GM23338 (cell line): ENCODE results near the gene RNF212B. TPM values are rescaled to one million over a fixed set of nuclear protein-coding genes. Genes with fewer than 3 reads are reported as not detected.
A peak's percentile ranks its signal among the peaks of the same experiment; 100 is the strongest.

Experiments
- ATAC-seq: fragments of 200-7000 bp; cut with Tn5 transposase; 3 replicates; pipeline ENCODE4 v1.9.1; 2020
- DNase-seq: peaks from one replicate; pipeline ENCODE4 v3.0.0-alpha.2; 2015; ENCODE audit warnings: low spot score
- H2AFZ ChIP-seq: fragments of 200-600 bp; sonication (generic); 2 replicates; pipeline ENCODE4 v1.8.0; 2016; ENCODE audit warnings: antibody characterized with exemption, mild to moderate bottlenecking, moderate library complexity
- H3F3A ChIP-seq: fragments of 200-600 bp; sonication (generic); replicated peaks from 2 replicates; pipeline ENCODE4 v1.8.0; 2017; ENCODE audit warnings: antibody characterized with exemption, mixed run types, low read depth
- H3K27ac ChIP-seq: fragments of 200-600 bp; sonication (generic); 2 replicates; pipeline ENCODE4 v1.6.1; 2016; ENCODE audit warnings: low read depth
- H3K27me3 ChIP-seq: fragments of 200-600 bp; sonication (generic); 2 replicates; pipeline ENCODE4 v1.8.0; 2016; ENCODE audit warnings: mild to moderate bottlenecking, mixed run types, moderate library complexity; ENCODE audit not compliant: insufficient read depth
- H3K36me3 ChIP-seq: fragments of 200-600 bp; sonication (generic); 2 replicates; pipeline ENCODE4 v1.8.0; 2016; ENCODE audit warnings: mild to moderate bottlenecking; ENCODE audit not compliant: insufficient read depth
- H3K4me1 ChIP-seq: fragments of 200-600 bp; sonication (generic); 2 replicates; pipeline ENCODE4 v1.8.0; 2016; ENCODE audit warnings: mild to moderate bottlenecking, moderate library complexity; ENCODE audit not compliant: insufficient read depth
- H3K4me2 ChIP-seq: fragments of 200-600 bp; sonication (generic); 2 replicates; pipeline ENCODE4 v1.7.1; 2017; ENCODE audit warnings: mixed run types
- H3K4me3 ChIP-seq: fragments of 200-600 bp; sonication (generic); 2 replicates; pipeline ENCODE4 v1.6.1; 2016; ENCODE audit warnings: mixed run types
- H3K79me2 ChIP-seq: fragments of 200-600 bp; sonication (generic); replicated peaks from 2 replicates; pipeline ENCODE4 v1.8.0; 2017; ENCODE audit warnings: mild to moderate bottlenecking; ENCODE audit not compliant: insufficient read depth
- H3K9me2 ChIP-seq: fragments of 200-600 bp; sonication (generic); 2 replicates; pipeline ENCODE4 v1.8.0; 2017; ENCODE audit not compliant: insufficient read depth
- H4K20me1 ChIP-seq: fragments of 200-600 bp; sonication (generic); replicated peaks from 2 replicates; pipeline ENCODE4 v1.8.0; 2017; ENCODE audit warnings: mild to moderate bottlenecking; ENCODE audit not compliant: insufficient read depth
- H3K27ac Mint-ChIP-seq: 2 replicates; pipeline ENCODE4 v1.8.0; 2020; ENCODE audit warnings: inconsistent platforms, mild to moderate bottlenecking, moderate library complexity, mixed read lengths
- H3K27me3 Mint-ChIP-seq: 3 replicates; pipeline ENCODE4 v1.8.0; 2022; ENCODE audit warnings: low read depth, mild to moderate bottlenecking, moderate library complexity, mixed read lengths, inconsistent platforms; ENCODE audit not compliant: insufficient read depth, poor library complexity
- H3K36me3 Mint-ChIP-seq: 3 replicates; pipeline ENCODE4 v1.8.0; 2021; ENCODE audit warnings: low read depth, mild to moderate bottlenecking, inconsistent platforms, moderate library complexity, mixed read lengths
- H3K4me1 Mint-ChIP-seq: 3 replicates; pipeline ENCODE4 v1.8.0; 2020; ENCODE audit warnings: mild to moderate bottlenecking, inconsistent platforms, mixed read lengths
- H3K4me3 Mint-ChIP-seq: 3 replicates; pipeline ENCODE4 v1.8.0; 2021; ENCODE audit warnings: moderate library complexity, mild to moderate bottlenecking, inconsistent platforms, mixed read lengths
- H3K9me3 Mint-ChIP-seq: 3 replicates; pipeline ENCODE4 v1.8.0; 2020; ENCODE audit warnings: moderate library complexity, mild to moderate bottlenecking, inconsistent platforms, mixed read lengths
- CREB1 ChIP-seq: fragments of 250-450 bp; sonication (Bioruptor Pico); IDR thresholded peaks from 2 replicates; pipeline ENCODE4 v1.5.0; 2020; ENCODE audit warnings: low read depth, mild to moderate bottlenecking, moderate library complexity
- EZH2 ChIP-seq: fragments of 200-600 bp; sonication (generic); IDR thresholded peaks from one replicate; pipeline ENCODE4 v1.8.0; 2017; ENCODE audit warnings: antibody characterized with exemption, mild to moderate bottlenecking, low read depth; ENCODE audit not compliant: unreplicated experiment
- EZH2phosphoT487 ChIP-seq: fragments of 200-600 bp; sonication (generic); IDR thresholded peaks from one replicate; pipeline ENCODE4 v1.8.1; 2018; ENCODE audit warnings: antibody characterized with exemption; ENCODE audit not compliant: unreplicated experiment
- JUNB ChIP-seq: IDR thresholded peaks from one replicate; pipeline ENCODE4 v1.6.1; 2016; ENCODE audit warnings: antibody characterized with exemption; ENCODE audit not compliant: unreplicated experiment
- NANOG ChIP-seq: IDR thresholded peaks from 2 replicates; pipeline ENCODE4 v1.6.1; 2016; ENCODE audit warnings: antibody characterized with exemption, borderline replicate concordance
- ZNF114 ChIP-seq: fragments of 250-450 bp; sonication (Bioruptor Pico); IDR thresholded peaks from 2 replicates; pipeline ENCODE4 v1.5.0; 2020; ENCODE audit warnings: mild to moderate bottlenecking, moderate library complexity
- ZNF331 ChIP-seq: fragments of 250-450 bp; sonication (Bioruptor Pico); IDR thresholded peaks from 2 replicates; pipeline ENCODE4 v1.5.0; 2020; ENCODE audit warnings: low read depth, mild to moderate bottlenecking, moderate library complexity
- polyA plus RNA-seq: library from polyadenylated mRNA; unstranded; fragments of >200 nt; fragmentation: Nextera tagmentation; extraction: Ambion mirVana; gene quantifications from 2 replicates; pipeline ENCODE4 v1.2.1, GENCODE V29; 2016
- total RNA-seq: library from RNA; depleted of rRNA; stranded (reverse); fragments of >200 nt; shearing (Covaris generic); gene quantifications from 2 replicates; pipeline ENCODE4 v1.2.3, GENCODE V29; 2014
- TF ChIP-seq, protein P1 (sequence below): fragments of 250-450 bp; sonication (Bioruptor Pico); IDR thresholded peaks from 2 replicates; pipeline ENCODE4 v1.5.0; 2020; ENCODE audit warnings: mild to moderate bottlenecking, moderate library complexity
- TF ChIP-seq, protein P2 (sequence below), 2 experiments: fragments of 200-600 bp in 1 of 2; sonication (generic) in 1 of 2; conservative IDR thresholded peaks; 2 replicates each; pipeline versions ENCODE4 v1.5.1 to v1.6.1; 2016 to 2017; ENCODE audit warnings: antibody characterized with exemption in 2 of 2, low read depth in 2 of 2, mild to moderate bottlenecking in 2 of 2, moderate library complexity in 1 of 2
- TF ChIP-seq, protein P3 (sequence below): IDR thresholded peaks from 2 replicates; pipeline ENCODE4 v1.6.1; 2016; ENCODE audit warnings: antibody characterized with exemption
- TF ChIP-seq, protein P4 (sequence below): IDR thresholded peaks from one replicate; pipeline ENCODE4 v1.6.1; 2018; ENCODE audit warnings: antibody characterized with exemption; ENCODE audit not compliant: unreplicated experiment

The RNF212B gene
- total and polyA plus RNA-seq, 2 experiments from 2014 or later, result not detected

DNA sequence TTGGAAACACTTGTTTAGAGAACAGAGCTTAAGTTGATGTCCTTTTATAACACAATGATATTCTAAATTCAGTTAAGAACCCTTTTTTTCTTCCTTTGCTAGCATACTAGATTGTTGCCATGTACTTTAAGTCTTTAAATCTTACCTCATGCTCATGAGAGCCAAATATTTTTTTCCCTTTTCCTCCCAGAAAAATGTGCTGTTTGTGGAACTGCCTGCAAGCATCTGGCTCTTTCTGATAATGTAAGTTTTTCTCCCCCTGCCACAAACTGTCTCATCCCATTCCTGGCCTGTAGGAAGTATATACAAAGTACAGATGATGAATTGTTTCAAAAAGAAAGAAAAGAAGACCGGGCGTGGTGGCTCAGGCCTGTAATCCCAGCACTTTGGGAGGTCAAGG is 5.3 kb downstream of the RNF212B start:
- Mint-ChIP-seq H3K27ac (no peak overlapping the region), H3K9me3 (no peaks in the 10 kb centered on the region), H3K27me3 (peaks cover 1% of the 10 kb centered on the region), H3K4me3 (no peak overlapping the region), H3K4me1 (peaks cover 8% of the 10 kb centered on the region), H3K36me3 (no peaks in the 10 kb centered on the region)
- no peaks in the 10 kb centered on the region for H3F3A ChIP-seq
- ATAC-seq (no peak), DNase-seq (no peak)
- H3K4me3 ChIP-seq, result no peak overlapping the region
- no peak overlapping the region for H3K27ac ChIP-seq
- H3K27me3 ChIP-seq, result no peaks in the 10 kb centered on the region
- 0 out of 2 replicates have a peak overlapping the region, but pooled peaks have one; percentile 70 for H2AFZ ChIP-seq
- no peaks in the 10 kb centered on the region for H3K79me2 ChIP-seq
- H3K9me2 ChIP-seq, result no peaks in the 10 kb centered on the region
- no peak for TF ChIP-seq ZNF331 (CRISPR knock-in tag)
- TF ChIP-seq, protein P1, sequence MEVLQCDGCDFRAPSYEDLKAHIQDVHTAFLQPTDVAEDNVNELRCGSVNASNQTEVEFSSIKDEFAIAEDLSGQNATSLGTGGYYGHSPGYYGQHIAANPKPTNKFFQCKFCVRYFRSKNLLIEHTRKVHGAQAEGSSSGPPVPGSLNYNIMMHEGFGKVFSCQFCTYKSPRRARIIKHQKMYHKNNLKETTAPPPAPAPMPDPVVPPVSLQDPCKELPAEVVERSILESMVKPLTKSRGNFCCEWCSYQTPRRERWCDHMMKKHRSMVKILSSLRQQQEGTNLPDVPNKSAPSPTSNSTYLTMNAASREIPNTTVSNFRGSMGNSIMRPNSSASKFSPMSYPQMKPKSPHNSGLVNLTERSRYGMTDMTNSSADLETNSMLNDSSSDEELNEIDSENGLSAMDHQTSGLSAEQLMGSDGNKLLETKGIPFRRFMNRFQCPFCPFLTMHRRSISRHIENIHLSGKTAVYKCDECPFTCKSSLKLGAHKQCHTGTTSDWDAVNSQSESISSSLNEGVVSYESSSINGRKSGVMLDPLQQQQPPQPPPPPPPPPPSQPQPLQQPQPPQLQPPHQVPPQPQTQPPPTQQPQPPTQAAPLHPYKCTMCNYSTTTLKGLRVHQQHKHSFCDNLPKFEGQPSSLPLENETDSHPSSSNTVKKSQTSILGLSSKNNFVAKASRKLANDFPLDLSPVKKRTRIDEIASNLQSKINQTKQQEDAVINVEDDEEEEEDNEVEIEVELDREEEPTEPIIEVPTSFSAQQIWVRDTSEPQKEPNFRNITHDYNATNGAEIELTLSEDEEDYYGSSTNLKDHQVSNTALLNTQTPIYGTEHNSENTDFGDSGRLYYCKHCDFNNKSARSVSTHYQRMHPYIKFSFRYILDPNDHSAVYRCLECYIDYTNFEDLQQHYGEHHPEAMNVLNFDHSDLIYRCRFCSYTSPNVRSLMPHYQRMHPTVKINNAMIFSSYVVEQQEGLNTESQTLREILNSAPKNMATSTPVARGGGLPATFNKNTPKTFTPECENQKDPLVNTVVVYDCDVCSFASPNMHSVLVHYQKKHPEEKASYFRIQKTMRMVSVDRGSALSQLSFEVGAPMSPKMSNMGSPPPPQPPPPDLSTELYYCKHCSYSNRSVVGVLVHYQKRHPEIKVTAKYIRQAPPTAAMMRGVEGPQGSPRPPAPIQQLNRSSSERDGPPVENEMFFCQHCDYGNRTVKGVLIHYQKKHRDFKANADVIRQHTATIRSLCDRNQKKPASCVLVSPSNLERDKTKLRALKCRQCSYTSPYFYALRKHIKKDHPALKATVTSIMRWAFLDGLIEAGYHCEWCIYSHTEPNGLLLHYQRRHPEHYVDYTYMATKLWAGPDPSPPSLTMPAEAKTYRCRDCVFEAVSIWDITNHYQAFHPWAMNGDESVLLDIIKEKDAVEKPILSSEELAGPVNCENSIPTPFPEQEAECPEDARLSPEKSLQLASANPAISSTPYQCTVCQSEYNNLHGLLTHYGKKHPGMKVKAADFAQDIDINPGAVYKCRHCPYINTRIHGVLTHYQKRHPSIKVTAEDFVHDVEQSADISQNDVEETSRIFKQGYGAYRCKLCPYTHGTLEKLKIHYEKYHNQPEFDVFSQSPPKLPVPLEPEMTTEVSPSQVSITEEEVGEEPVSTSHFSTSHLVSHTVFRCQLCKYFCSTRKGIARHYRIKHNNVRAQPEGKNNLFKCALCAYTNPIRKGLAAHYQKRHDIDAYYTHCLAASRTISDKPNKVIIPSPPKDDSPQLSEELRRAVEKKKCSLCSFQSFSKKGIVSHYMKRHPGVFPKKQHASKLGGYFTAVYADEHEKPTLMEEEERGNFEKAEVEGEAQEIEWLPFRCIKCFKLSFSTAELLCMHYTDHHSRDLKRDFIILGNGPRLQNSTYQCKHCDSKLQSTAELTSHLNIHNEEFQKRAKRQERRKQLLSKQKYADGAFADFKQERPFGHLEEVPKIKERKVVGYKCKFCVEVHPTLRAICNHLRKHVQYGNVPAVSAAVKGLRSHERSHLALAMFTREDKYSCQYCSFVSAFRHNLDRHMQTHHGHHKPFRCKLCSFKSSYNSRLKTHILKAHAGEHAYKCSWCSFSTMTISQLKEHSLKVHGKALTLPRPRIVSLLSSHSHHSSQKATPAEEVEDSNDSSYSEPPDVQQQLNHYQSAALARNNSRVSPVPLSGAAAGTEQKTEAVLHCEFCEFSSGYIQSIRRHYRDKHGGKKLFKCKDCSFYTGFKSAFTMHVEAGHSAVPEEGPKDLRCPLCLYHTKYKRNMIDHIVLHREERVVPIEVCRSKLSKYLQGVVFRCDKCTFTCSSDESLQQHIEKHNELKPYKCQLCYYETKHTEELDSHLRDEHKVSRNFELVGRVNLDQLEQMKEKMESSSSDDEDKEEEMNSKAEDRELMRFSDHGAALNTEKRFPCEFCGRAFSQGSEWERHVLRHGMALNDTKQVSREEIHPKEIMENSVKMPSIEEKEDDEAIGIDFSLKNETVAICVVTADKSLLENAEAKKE, result no peak
- no peak for TF ChIP-seq NANOG
- TF ChIP-seq, protein P2, sequence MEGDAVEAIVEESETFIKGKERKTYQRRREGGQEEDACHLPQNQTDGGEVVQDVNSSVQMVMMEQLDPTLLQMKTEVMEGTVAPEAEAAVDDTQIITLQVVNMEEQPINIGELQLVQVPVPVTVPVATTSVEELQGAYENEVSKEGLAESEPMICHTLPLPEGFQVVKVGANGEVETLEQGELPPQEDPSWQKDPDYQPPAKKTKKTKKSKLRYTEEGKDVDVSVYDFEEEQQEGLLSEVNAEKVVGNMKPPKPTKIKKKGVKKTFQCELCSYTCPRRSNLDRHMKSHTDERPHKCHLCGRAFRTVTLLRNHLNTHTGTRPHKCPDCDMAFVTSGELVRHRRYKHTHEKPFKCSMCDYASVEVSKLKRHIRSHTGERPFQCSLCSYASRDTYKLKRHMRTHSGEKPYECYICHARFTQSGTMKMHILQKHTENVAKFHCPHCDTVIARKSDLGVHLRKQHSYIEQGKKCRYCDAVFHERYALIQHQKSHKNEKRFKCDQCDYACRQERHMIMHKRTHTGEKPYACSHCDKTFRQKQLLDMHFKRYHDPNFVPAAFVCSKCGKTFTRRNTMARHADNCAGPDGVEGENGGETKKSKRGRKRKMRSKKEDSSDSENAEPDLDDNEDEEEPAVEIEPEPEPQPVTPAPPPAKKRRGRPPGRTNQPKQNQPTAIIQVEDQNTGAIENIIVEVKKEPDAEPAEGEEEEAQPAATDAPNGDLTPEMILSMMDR (conservative IDR thresholded peaks at IDR 0.05; ENCODE audit: low read depth in 2 of 2), result no peak
- no peak for TF ChIP-seq CREB1 (CRISPR knock-in tag)
- no peak for TF ChIP-seq JUNB
- no peak for TF ChIP-seq EZH2phosphoT487
- TF ChIP-seq, protein P3, sequence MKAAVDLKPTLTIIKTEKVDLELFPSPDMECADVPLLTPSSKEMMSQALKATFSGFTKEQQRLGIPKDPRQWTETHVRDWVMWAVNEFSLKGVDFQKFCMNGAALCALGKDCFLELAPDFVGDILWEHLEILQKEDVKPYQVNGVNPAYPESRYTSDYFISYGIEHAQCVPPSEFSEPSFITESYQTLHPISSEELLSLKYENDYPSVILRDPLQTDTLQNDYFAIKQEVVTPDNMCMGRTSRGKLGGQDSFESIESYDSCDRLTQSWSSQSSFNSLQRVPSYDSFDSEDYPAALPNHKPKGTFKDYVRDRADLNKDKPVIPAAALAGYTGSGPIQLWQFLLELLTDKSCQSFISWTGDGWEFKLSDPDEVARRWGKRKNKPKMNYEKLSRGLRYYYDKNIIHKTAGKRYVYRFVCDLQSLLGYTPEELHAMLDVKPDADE, result no peak
- TF ChIP-seq ZNF114 (CRISPR knock-in tag), result no peak
- no peak for TF ChIP-seq EZH2
- TF ChIP-seq, protein P4, sequence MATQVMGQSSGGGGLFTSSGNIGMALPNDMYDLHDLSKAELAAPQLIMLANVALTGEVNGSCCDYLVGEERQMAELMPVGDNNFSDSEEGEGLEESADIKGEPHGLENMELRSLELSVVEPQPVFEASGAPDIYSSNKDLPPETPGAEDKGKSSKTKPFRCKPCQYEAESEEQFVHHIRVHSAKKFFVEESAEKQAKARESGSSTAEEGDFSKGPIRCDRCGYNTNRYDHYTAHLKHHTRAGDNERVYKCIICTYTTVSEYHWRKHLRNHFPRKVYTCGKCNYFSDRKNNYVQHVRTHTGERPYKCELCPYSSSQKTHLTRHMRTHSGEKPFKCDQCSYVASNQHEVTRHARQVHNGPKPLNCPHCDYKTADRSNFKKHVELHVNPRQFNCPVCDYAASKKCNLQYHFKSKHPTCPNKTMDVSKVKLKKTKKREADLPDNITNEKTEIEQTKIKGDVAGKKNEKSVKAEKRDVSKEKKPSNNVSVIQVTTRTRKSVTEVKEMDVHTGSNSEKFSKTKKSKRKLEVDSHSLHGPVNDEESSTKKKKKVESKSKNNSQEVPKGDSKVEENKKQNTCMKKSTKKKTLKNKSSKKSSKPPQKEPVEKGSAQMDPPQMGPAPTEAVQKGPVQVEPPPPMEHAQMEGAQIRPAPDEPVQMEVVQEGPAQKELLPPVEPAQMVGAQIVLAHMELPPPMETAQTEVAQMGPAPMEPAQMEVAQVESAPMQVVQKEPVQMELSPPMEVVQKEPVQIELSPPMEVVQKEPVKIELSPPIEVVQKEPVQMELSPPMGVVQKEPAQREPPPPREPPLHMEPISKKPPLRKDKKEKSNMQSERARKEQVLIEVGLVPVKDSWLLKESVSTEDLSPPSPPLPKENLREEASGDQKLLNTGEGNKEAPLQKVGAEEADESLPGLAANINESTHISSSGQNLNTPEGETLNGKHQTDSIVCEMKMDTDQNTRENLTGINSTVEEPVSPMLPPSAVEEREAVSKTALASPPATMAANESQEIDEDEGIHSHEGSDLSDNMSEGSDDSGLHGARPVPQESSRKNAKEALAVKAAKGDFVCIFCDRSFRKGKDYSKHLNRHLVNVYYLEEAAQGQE, result no peak
- H3K36me3 ChIP-seq, result no peaks in the 10 kb centered on the region
- no peaks in the 10 kb centered on the region for H4K20me1 ChIP-seq
- no peak overlapping the region for H3K4me2 ChIP-seq
- H3K4me1 ChIP-seq, result peaks cover 6% of the 10 kb centered on the region
